ENCODE measurements around the gene NHERF2.

Gene NHERF2

GRCh38 chr16:1991135-1991551, 35.6 kb upstream of the NHERF2 start:
- no peak for DNase-seq

GRCh38 chr16:1991588-1991947, 35.1 kb upstream of the NHERF2 start:
- DNase-seq = no peak

GRCh38 chr16:1991948-1992703, 34.6 kb upstream of the NHERF2 start:
- DNase-seq = no peak

- no peak for DNase-seq
Observed at GRCh38 chr16:1992704-1993317, 33.9 kb upstream of the NHERF2 start.

- no peak for DNase-seq
Observed at GRCh38 chr16:1993731-1994131, 33.0 kb upstream of the NHERF2 start.

- DNase-seq = no peak
Observed at GRCh38 chr16:1997494-1998359, 29.0 kb upstream of the NHERF2 start.

GRCh38 chr16:1998360-1998835, 28.3 kb upstream of the NHERF2 start:
- no peak for DNase-seq

- DNase-seq = no peak
Observed at GRCh38 chr16:1998852-1999801, 27.6 kb upstream of the NHERF2 start.

GRCh38 chr16:1999866-2000514, 26.7 kb upstream of the NHERF2 start:
- no peak for DNase-seq

- DNase-seq = no peak
Observed at GRCh38 chr16:2001035-2001434, 25.7 kb upstream of the NHERF2 start.

GRCh38 chr16:2001456-2002355, 25.0 kb upstream of the NHERF2 start:
- no peak for DNase-seq

GRCh38 chr16:2002406-2003230, 24.1 kb upstream of the NHERF2 start:
- no peak for DNase-seq

GRCh38 chr16:2003231-2003826, 23.4 kb upstream of the NHERF2 start:
- no peak for DNase-seq

GRCh38 chr16:2003827-2004641, 22.7 kb upstream of the NHERF2 start:
- DNase-seq = peak; percentile 89

GRCh38 chr16:2004795-2005517, 21.7 kb upstream of the NHERF2 start:
- DNase-seq = peak; percentile 9

GRCh38 chr16:2005646-2006045, 21.1 kb upstream of the NHERF2 start:
- DNase-seq = no peak

GRCh38 chr16:2006317-2006716, 20.4 kb upstream of the NHERF2 start:
- DNase-seq = no peak
